GM12878 (cell line): Measurements from ENCODE around the gene SEMA3B. TPM values are rescaled to one million over a fixed set of nuclear protein-coding genes. Genes with fewer than 3 reads are reported as not detected.

Source experiments
- ATF3 ChIP-seq: IDR thresholded peaks from 2 replicates; pipeline ENCODE4 v1.6.1; 2011; ENCODE audit warnings: low read depth, mild to moderate bottlenecking, low read length, moderate library complexity, borderline replicate concordance; ENCODE audit errors: extremely low read depth
- ATF7 ChIP-seq: fragments of 450-650 bp; IDR thresholded peaks from 2 replicates; pipeline ENCODE4 v1.6.1; 2016; ENCODE audit warnings: low read depth, mild to moderate bottlenecking
- CEBPZ ChIP-seq: fragments of 150-350 bp; IDR thresholded peaks from 2 replicates; pipeline ENCODE4 v1.6.1; 2016; ENCODE audit warnings: low read depth, low read length
- ESRRA ChIP-seq: IDR thresholded peaks from 2 replicates; pipeline ENCODE4 v1.6.1; 2012; ENCODE audit warnings: mild to moderate bottlenecking, low read length, improper control_type of control experiment
- EZH2 ChIP-seq: IDR thresholded peaks from 2 replicates; pipeline ENCODE4 v1.6.1; 2012; ENCODE audit warnings: low read depth, mild to moderate bottlenecking, control low read depth, inconsistent platforms, low read length, borderline replicate concordance; ENCODE audit not compliant: control insufficient read depth
- FOS ChIP-seq: IDR thresholded peaks from 3 replicates; pipeline ENCODE4 v1.6.1; 2011; ENCODE audit warnings: borderline replicate concordance; ENCODE audit not compliant: insufficient read length; ENCODE audit errors: extremely low read depth
- FOXK2 ChIP-seq: fragments of 450-650 bp; IDR thresholded peaks from 2 replicates; pipeline ENCODE4 v1.6.1; 2017; ENCODE audit warnings: mild to moderate bottlenecking, moderate library complexity
- KDM1A ChIP-seq: fragments of 200-600 bp; sonication (generic); IDR thresholded peaks from 2 replicates; pipeline ENCODE4 v1.6.1; 2016; ENCODE audit warnings: borderline replicate concordance
- NBN ChIP-seq: fragments of 450-650 bp; IDR thresholded peaks from 2 replicates; pipeline ENCODE4 v1.6.1; 2016
- NFIC ChIP-seq: IDR thresholded peaks from 2 replicates; pipeline ENCODE4 v1.6.1; 2012; ENCODE audit warnings: low read depth, mild to moderate bottlenecking, inconsistent platforms, low read length, moderate library complexity
- SMC3 ChIP-seq: IDR thresholded peaks from 2 replicates; pipeline ENCODE4 v1.6.1; 2011; ENCODE audit warnings: low read length, improper control_type of control experiment, borderline replicate concordance
- SRF ChIP-seq, 2 experiments: IDR thresholded peaks; 2 replicates each; pipeline ENCODE4 v1.6.1; 2011; ENCODE audit warnings: low read depth in 2 of 2, low read length in 2 of 2, mild to moderate bottlenecking in 1 of 2, moderate library complexity in 1 of 2
- ZBTB11 ChIP-seq: fragments of 450-650 bp; formaldehyde crosslinking; IDR thresholded peaks from 2 replicates; pipeline ENCODE4 v1.5.0; 2022; ENCODE audit warnings: mild to moderate bottlenecking, missing genetic modification characterization
- ZNF24 ChIP-seq: fragments of 450-650 bp; IDR thresholded peaks from 2 replicates; pipeline ENCODE4 v1.6.1; 2017; ENCODE audit warnings: antibody characterized with exemption, mild to moderate bottlenecking
- ZNF384 ChIP-seq: IDR thresholded peaks from 2 replicates; pipeline ENCODE4 v1.6.1; 2012; ENCODE audit warnings: low read depth, mild to moderate bottlenecking, low read length, improper control_type of control experiment, borderline replicate concordance
- polyA plus RNA-seq, 11 experiments: library from polyadenylated mRNA; depleted of rRNA in 4 of 11; unstranded in 6 of 11; stranded (reverse) in 5 of 11; fragments of >200 nt; fragmentation: Nextera tagmentation in 4 of 11; fragmentation: Illumina TruSeq in 1 of 11; extraction: Ambion mirVana in 4 of 11; extraction: Trizol in 1 of 11; gene quantifications; 1 replicate in 1 of 11; 2 replicates in 10 of 11; pipeline versions ENCODE4 v1.2.1 to v1.2.3, GENCODE V29; 2011 to 2016; ENCODE audit warnings: inconsistent platforms in 2 of 11, missing spikeins in 2 of 11, low read depth in 1 of 11
- total RNA-seq, 4 experiments: library from RNA; depleted of rRNA in 3 of 4; stranded (reverse); fragments of >200 nt in 3 of 4; fragmentation: Illumina TruSeq in 1 of 4; extraction: Trizol in 1 of 4; gene quantifications; 2 replicates each; pipeline versions ENCODE4 v1.2.1 to v1.2.3, GENCODE V29; 2013 to 2021
- TF ChIP-seq, protein P1 (sequence below): fragments of 450-650 bp; IDR thresholded peaks from 2 replicates; pipeline ENCODE4 v1.6.1; 2017; ENCODE audit warnings: mild to moderate bottlenecking, moderate library complexity

The SEMA3B gene
- total and polyA plus RNA-seq, 10 of the 15 experiments (the other 5 are each of a cell fraction or from before 2014, with no cell fraction given): 0.06 to 0.59 (median 0.14) TPM; not detected in 2

DNA sequence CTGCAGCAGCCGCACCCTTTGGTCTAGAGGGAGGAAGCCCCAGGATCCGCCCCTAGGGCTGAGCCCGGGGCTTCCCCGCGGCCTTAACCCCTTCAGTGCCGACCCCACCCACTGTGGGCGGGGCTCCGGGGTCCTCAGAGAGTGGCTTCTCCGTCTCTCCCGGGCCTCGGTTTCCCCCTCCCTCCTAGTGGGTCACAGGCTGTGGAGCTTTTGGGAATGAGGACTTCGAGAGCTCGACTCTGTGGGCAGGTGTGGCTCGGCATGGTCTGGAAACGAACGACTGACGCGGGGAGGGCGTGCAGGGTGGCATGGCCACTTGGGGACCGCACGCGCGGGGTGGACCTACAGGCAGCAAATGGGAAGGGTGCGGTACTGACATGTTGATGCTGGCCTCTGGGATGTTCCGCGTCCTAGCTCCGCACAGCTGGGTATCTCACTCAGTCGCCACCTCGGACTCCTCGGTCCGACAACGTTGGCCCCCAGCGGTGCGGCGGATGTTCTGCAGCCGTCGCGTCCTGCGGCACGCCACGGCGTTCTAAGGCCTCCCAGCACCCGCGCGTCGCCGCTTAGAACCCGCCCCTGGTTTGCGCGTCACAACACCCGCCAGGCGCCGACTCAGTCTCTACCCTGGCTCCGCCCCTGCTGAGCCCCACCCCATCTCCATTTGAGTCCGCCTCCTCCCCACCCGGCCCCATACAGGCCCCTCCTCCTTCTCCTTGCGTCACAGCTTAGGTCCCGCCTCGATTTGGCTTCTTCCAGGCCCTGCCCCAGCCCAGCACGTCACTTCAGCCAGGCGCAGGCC, 30.1 kb downstream of the SEMA3B start, which contains the start of the genes HYAL3 and NAA80 (continued):
- TF ChIP-seq SMC3: no peak
- TF ChIP-seq NFIC: no peak
- 0 out of 4 replicates have a peak, but pooled peaks have one; percentile 16 to 20 for TF ChIP-seq SRF (IDR thresholded peaks at IDR 0.05; ENCODE audit: low read depth in 2 of 2, low read length in 2 of 2)
- TF ChIP-seq EZH2: no peak
- TF ChIP-seq ATF3: no peak
- TF ChIP-seq, protein P1, sequence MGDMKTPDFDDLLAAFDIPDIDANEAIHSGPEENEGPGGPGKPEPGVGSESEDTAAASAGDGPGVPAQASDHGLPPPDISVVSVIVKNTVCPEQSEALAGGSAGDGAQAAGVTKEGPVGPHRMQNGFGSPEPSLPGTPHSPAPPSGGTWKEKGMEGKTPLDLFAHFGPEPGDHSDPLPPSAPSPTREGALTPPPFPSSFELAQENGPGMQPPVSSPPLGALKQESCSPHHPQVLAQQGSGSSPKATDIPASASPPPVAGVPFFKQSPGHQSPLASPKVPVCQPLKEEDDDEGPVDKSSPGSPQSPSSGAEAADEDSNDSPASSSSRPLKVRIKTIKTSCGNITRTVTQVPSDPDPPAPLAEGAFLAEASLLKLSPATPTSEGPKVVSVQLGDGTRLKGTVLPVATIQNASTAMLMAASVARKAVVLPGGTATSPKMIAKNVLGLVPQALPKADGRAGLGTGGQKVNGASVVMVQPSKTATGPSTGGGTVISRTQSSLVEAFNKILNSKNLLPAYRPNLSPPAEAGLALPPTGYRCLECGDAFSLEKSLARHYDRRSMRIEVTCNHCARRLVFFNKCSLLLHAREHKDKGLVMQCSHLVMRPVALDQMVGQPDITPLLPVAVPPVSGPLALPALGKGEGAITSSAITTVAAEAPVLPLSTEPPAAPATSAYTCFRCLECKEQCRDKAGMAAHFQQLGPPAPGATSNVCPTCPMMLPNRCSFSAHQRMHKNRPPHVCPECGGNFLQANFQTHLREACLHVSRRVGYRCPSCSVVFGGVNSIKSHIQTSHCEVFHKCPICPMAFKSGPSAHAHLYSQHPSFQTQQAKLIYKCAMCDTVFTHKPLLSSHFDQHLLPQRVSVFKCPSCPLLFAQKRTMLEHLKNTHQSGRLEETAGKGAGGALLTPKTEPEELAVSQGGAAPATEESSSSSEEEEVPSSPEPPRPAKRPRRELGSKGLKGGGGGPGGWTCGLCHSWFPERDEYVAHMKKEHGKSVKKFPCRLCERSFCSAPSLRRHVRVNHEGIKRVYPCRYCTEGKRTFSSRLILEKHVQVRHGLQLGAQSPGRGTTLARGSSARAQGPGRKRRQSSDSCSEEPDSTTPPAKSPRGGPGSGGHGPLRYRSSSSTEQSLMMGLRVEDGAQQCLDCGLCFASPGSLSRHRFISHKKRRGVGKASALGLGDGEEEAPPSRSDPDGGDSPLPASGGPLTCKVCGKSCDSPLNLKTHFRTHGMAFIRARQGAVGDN: peak; percentile 77
- no peak for TF ChIP-seq FOS
- peak; percentile 71; the same call in 1 of the 2 replicates for TF ChIP-seq ZNF24
- TF ChIP-seq ZNF384: no peak
- TF ChIP-seq ATF7: no peak
- TF ChIP-seq NBN: peak; percentile 93
- no peak for TF ChIP-seq CEBPZ
- TF ChIP-seq ESRRA: no peak
- TF ChIP-seq ZBTB11 (CRISPR knock-in tag): no peak
- TF ChIP-seq FOXK2: no peak; the same call in 1 of the 2 replicates
- TF ChIP-seq KDM1A: no peak
